H1 (cell line): Measurements from ENCODE around the gene ANKH. TPM values are rescaled to one million over a fixed set of nuclear protein-coding genes. Genes with fewer than 3 reads are reported as not detected.

ENCODE experiments used
- ASH2L ChIP-seq: fragments of 200-600, 300-600 bp; sonication (generic); IDR thresholded peaks from one replicate; pipeline ENCODE4 v1.7.1; 2017; ENCODE audit warnings: low read length
- BACH1 ChIP-seq: IDR thresholded peaks from 2 replicates; pipeline ENCODE4 v1.6.1; 2012; ENCODE audit warnings: low read length, improper control_type of control experiment
- JUND ChIP-seq: IDR thresholded peaks from 2 replicates; pipeline ENCODE4 v1.6.1; 2011; ENCODE audit warnings: mild to moderate bottlenecking, improper control_type of control experiment, low read length
- POLR2A ChIP-seq, 2 experiments: IDR thresholded peaks; 1 replicate in 1 of 2; 2 replicates in 1 of 2; pipeline ENCODE4 v1.6.1; 2011; ENCODE audit warnings: low read depth in 2 of 2, low read length in 2 of 2, mild to moderate bottlenecking in 2 of 2; ENCODE audit errors: control extremely low read depth in 1 of 2
- POU5F1 ChIP-seq: IDR thresholded peaks from 2 replicates; pipeline ENCODE4 v1.6.1; 2011; ENCODE audit warnings: low read depth, mild to moderate bottlenecking, low read length, moderate library complexity
- RAD21 ChIP-seq, 2 experiments: IDR thresholded peaks in 1 of 2; conservative IDR thresholded peaks in 1 of 2; 2 replicates each; pipeline ENCODE4 v1.6.1; 2011; ENCODE audit warnings: low read depth in 2 of 2, low read length in 2 of 2, improper control_type of control experiment in 1 of 2, inconsistent platforms in 1 of 2, mild to moderate bottlenecking in 1 of 2, moderate library complexity in 1 of 2
- polyA plus RNA-seq, 7 experiments: library from polyadenylated mRNA; depleted of rRNA in 3 of 7; stranded (reverse) in 5 of 7; unstranded in 2 of 7; fragments of >200 nt in 5 of 7; fragments of 200-250 nt in 2 of 7; gene quantifications; 1 replicate in 5 of 7; 2 replicates in 1 of 7; 4 replicates in 1 of 7; pipeline versions ENCODE4 v1.2.1 to v1.2.3, GENCODE V29; 2011 to 2013; ENCODE audit warnings: missing spikeins in 2 of 7, mixed read lengths in 2 of 7
- total RNA-seq: library from RNA; stranded (reverse); fragmentation: NEBNext Ultra II Directional; extraction: Animal tissue kit (Norgen Biotek cat#: 25700); gene quantifications from 2 replicates; pipeline ENCODE4 v1.2.1, GENCODE V29; 2021
- TF ChIP-seq, protein P1 (sequence below): fragments of 300-600 bp; sonication (generic); IDR thresholded peaks from 2 replicates; pipeline ENCODE4 v1.7.1; 2012; ENCODE audit warnings: low read length, moderate library complexity, mild to moderate bottlenecking, inconsistent platforms; ENCODE audit not compliant: insufficient replicate concordance

The ANKH gene
- total and polyA plus RNA-seq, 2 of the 8 experiments (the other 6 are each of a cell fraction or from before 2014, with no cell fraction given) = 5.3 to 13.0 TPM

- TF ChIP-seq, protein P1, sequence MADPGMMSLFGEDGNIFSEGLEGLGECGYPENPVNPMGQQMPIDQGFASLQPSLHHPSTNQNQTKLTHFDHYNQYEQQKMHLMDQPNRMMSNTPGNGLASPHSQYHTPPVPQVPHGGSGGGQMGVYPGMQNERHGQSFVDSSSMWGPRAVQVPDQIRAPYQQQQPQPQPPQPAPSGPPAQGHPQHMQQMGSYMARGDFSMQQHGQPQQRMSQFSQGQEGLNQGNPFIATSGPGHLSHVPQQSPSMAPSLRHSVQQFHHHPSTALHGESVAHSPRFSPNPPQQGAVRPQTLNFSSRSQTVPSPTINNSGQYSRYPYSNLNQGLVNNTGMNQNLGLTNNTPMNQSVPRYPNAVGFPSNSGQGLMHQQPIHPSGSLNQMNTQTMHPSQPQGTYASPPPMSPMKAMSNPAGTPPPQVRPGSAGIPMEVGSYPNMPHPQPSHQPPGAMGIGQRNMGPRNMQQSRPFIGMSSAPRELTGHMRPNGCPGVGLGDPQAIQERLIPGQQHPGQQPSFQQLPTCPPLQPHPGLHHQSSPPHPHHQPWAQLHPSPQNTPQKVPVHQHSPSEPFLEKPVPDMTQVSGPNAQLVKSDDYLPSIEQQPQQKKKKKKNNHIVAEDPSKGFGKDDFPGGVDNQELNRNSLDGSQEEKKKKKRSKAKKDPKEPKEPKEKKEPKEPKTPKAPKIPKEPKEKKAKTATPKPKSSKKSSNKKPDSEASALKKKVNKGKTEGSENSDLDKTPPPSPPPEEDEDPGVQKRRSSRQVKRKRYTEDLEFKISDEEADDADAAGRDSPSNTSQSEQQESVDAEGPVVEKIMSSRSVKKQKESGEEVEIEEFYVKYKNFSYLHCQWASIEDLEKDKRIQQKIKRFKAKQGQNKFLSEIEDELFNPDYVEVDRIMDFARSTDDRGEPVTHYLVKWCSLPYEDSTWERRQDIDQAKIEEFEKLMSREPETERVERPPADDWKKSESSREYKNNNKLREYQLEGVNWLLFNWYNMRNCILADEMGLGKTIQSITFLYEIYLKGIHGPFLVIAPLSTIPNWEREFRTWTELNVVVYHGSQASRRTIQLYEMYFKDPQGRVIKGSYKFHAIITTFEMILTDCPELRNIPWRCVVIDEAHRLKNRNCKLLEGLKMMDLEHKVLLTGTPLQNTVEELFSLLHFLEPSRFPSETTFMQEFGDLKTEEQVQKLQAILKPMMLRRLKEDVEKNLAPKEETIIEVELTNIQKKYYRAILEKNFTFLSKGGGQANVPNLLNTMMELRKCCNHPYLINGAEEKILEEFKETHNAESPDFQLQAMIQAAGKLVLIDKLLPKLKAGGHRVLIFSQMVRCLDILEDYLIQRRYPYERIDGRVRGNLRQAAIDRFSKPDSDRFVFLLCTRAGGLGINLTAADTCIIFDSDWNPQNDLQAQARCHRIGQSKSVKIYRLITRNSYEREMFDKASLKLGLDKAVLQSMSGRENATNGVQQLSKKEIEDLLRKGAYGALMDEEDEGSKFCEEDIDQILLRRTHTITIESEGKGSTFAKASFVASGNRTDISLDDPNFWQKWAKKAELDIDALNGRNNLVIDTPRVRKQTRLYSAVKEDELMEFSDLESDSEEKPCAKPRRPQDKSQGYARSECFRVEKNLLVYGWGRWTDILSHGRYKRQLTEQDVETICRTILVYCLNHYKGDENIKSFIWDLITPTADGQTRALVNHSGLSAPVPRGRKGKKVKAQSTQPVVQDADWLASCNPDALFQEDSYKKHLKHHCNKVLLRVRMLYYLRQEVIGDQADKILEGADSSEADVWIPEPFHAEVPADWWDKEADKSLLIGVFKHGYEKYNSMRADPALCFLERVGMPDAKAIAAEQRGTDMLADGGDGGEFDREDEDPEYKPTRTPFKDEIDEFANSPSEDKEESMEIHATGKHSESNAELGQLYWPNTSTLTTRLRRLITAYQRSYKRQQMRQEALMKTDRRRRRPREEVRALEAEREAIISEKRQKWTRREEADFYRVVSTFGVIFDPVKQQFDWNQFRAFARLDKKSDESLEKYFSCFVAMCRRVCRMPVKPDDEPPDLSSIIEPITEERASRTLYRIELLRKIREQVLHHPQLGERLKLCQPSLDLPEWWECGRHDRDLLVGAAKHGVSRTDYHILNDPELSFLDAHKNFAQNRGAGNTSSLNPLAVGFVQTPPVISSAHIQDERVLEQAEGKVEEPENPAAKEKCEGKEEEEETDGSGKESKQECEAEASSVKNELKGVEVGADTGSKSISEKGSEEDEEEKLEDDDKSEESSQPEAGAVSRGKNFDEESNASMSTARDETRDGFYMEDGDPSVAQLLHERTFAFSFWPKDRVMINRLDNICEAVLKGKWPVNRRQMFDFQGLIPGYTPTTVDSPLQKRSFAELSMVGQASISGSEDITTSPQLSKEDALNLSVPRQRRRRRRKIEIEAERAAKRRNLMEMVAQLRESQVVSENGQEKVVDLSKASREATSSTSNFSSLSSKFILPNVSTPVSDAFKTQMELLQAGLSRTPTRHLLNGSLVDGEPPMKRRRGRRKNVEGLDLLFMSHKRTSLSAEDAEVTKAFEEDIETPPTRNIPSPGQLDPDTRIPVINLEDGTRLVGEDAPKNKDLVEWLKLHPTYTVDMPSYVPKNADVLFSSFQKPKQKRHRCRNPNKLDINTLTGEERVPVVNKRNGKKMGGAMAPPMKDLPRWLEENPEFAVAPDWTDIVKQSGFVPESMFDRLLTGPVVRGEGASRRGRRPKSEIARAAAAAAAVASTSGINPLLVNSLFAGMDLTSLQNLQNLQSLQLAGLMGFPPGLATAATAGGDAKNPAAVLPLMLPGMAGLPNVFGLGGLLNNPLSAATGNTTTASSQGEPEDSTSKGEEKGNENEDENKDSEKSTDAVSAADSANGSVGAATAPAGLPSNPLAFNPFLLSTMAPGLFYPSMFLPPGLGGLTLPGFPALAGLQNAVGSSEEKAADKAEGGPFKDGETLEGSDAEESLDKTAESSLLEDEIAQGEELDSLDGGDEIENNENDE = no peak
- TF ChIP-seq BACH1 (no peak), ASH2L (no peak), RAD21 (IDR thresholded peaks at IDR 0.05 in 1 of 2, conservative IDR thresholded peaks at IDR 0.05 in 1 of 2; ENCODE audit: low read depth in 2 of 2, low read length in 2 of 2) (no peak), JUND (no peak), POU5F1 (no peak), POLR2A (IDR thresholded peaks at IDR 0.05; ENCODE audit: control extremely low read depth in 1 of 2, low read depth in 2 of 2, low read length in 2 of 2) (no peak)
- TF ChIP-seq, all 59 proteins: peak for 0
These were observed 166.0 kb downstream of the ANKH start (continued) for GRCh38 chr5:14705556-14705955.
